NCI-H82 (cell line): ENCODE measurements around the gene GABRB1.

Source experiments
- DNase-seq: peaks from one replicate; lab custom pipeline; 2025; lab: John Stamatoyannopoulos, UW

GABRB1 gene

GRCh38 chr4:47471064-47471463 is 439.7 kb downstream of the GABRB1 start:
- peak; percentile 43 for DNase-seq

- no peak for DNase-seq
Observed at GRCh38 chr4:47471591-47471990, 440.2 kb downstream of the GABRB1 start.

DNA sequence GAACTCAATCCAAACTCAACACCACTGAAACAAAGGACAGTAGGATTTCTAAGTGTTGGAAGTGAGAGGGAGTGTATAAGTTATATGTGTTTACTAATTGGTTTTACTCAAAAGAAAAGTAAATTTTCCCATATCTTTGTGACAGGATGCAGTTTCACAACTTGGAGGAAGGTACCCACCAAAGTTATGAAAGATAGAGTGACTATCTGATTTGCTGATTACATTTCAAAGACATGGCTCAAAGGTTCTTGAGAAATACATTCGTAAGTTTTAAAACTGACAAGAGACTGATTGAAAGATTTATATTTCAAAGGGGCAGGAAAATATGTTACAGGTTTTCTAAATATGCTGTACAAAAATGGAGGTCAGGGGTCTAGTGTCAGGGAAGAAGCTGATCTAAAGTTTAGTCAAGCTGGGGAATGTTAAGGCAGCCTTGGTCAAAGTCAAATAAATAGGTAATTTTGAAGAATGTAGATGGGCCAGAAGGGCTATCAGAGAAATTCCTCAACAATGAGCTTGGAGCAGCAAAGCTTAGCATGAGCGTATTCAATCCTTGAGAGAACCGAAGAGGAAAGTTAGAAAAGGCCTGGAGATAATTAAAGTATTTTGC is 441.9 kb downstream of the GABRB1 start:
- no peak for DNase-seq

- no peak for DNase-seq
Observed at GRCh38 chr4:47474799-47475198, 443.4 kb downstream of the GABRB1 start.

DNA sequence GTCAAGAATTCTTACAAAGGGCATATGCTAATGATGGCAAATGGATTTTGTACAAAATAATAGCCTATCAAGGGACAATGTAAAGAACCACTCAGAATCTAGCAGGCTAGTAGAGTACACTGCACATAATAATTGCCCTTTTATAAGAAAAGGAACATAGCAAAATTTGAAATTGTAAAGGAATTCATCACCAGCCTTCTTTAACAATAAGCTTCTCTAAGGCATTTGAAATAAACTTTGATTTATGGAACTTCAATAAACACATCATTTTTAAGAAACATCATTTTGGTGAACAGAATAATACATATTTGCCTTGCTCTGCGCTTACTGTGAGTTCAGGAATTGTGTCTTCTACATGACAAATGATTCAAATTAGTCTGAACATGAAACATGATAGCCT is 444.0 kb downstream of the GABRB1 start:
- DNase-seq, result no peak
